Mucosa of gallbladder (tissue), 1 donor: ENCODE measurements around the gene CADPS2. TPM values are rescaled to one million over a fixed set of nuclear protein-coding genes. Genes with fewer than 3 reads are reported as not detected.

Experiments
- DNase-seq: peaks from one replicate; pipeline ENCODE4 v3.0.0-alpha.2; 2020; ENCODE audit warnings: low spot score
- total RNA-seq: library from RNA; stranded (reverse); gene quantifications from one replicate; pipeline ENCODE4 v1.2.1, GENCODE V29; 2021
- donor health status: DM: no; HTN: no; CAD: no.

The CADPS2 gene
- total RNA-seq, 1 donor from 2014 or later: 38.4 TPM

DNA sequence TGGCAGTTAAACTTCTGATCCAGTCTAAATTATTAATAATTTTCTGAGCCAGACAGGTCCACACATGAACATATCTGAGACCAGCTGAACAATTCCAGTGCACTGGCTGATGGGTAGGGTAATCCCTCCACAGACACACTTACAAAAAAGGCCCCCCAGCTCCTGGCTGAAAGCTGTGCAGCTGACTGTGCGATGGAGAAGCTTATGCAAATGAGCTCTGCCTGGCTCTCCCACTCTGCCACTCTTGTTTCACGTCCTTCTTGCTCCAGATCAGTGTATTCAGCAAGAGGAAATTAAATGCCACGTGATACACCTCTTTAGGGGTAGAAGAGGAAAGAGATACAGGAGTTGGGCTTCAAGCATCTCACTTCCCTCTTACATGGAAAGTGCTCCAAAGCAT lies 505.3 kb downstream of the CADPS2 start:
- DNase-seq: no peak

DNA sequence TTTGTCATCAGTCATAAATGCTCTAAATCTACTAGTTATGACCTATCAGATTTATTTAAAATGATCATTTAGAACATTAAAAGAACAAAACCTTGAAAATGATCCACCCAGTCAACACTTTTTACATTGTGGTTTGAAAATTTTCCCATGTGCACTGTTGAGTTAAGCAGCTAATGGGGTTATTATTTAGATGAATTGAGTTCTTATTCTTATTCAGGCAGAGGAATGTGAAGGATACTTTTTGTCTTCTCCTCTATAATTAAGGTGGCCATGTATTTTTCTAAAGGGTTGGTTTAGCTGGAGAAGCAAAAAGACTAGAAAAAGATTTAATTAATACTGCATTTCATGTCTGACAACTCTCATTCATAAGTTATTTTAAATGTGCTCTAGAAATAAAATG lies 506.8 kb downstream of the CADPS2 start:
- no peak for DNase-seq

DNA sequence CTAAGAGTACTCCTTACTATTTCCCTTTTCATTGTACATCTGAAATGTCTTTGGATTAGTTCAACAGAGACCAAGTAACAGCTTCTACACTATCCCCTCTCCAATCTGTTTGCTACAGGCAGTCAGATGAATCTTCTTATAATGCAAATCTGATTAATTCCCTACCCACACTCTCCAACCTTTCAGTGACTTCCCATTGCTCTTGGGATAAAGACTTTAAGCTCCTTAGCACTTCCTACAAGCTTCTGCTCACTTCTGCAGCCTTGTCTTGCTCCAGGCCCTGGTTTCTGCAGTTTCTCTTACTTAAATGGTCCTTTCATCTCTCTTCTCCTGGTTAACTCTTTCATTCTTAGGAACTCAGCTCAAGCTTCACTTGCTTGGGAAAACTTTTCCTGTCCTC lies 516.5 kb downstream of the CADPS2 start:
- DNase-seq: no peak

DNA sequence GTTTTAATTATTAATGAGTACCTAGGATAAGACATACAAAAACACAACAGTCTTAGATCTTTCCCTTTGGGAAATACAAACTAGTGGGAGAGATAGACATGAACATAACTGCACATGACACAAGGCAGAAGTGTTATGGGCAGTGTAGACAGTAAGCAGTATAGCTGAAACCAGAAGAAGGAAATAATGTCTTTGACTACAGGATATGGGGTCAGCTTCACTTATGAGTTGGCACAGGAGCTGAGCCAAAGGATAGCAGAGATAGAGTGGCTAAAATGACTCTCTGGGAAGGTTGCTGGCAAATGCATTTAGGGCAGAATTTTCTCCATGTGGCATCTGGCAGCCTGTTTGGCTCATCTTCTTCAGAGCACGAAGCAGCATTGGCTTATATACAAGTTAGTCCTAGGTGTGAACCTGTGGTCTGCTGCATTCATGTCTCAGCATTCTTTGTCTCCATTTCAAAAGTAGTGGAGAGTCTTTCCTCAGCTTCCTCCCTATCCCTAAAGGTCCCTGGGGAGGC lies 521.4 kb downstream of the CADPS2 start:
- no peak for DNase-seq

DNA sequence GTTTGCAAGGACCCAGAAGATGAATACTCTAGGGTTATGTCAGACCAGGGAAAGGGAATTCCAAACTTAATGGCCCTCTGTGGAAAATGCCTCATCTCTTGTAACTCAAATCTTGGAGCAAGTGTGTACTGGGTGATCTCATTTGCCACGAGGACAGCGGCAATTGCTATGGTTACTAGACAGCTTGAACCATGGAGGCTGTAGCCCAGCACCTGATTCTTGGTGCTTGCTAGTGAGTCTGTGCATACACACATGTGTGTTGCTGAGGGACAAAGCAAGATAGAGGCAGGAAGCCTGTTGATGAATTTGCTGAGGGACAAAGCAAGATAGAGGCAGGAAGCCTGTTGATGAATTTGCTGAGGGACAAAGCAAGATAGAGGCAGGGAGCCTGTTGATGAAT lies 523.1 kb downstream of the CADPS2 start:
- DNase-seq: no peak

DNA sequence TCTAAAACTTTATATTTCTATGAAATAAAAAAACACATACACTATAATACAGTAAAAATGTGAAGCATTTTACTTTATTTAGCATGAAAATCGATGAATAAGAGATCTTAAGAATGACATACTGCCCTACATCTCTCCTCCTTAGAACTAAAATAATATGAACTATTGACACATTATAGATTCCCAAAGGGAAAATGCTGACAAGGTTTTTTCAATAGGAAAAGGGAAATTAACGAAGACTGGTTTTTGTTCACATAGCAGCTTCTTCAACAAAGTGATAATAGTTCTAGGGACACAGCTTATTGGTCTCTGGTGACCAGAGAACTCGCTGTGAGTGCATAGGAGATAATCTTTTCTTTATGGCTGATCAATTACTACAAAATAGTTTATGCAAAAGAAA lies 523.8 kb downstream of the CADPS2 start:
- DNase-seq: no peak

DNA sequence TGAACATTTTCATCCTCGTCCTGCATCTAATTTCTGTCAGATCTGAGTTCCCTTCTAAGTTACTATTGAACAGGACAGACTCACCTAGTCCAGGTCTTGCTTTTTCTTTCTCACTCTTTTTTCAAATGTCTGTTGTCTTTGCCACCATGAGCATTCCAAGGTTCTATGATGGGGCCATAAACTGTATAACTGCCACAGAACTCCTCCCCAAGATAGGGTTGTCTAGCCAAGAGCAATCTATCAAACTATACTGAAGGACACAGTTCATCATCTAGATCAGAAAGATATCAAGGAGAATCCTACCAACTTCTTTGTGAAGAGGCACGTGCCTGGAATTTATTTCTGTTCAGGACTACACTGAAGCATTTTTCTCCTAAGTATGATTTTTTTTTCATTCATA lies 531.6 kb downstream of the CADPS2 start:
- DNase-seq: no peak

DNA sequence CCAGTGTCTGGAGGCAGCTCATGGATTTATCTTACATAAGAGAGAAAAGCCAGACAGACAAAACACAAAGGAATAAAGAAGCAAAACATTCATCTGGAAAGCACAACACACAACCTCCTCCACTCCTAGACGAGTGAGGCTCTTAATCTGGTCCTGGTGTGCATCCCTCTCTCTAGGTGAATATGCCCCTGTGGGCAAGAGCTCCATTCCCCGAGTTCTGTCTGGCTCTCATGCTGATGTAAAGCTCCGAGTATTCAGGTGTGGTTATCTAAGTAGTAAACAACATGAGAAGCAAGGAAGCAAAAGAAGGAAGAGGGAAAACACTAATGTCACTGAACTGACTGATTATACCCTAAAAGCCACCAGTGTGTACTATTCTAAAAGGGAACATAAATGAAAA lies 533.8 kb downstream of the CADPS2 start:
- no peak for DNase-seq

DNA sequence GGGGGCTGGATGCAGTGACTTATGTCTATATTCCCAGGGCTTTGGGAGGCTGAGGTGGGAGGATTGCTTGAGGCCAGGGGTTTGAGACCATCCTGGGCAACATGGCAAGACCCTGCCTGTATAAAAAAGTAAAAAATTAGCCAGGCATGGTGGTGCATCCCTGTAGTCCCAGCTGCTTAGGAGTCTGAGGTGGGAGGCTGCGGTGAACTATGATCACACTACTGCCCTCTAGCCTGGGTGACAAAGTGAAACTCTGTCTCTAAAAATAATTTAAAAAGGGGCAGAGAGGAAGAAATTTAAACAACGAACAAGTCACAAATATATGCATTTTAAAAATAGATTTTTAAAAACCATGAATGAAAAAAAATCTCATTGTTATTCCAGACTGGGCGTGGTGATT lies 535.6 kb downstream of the CADPS2 start:
- no peak for DNase-seq

DNA sequence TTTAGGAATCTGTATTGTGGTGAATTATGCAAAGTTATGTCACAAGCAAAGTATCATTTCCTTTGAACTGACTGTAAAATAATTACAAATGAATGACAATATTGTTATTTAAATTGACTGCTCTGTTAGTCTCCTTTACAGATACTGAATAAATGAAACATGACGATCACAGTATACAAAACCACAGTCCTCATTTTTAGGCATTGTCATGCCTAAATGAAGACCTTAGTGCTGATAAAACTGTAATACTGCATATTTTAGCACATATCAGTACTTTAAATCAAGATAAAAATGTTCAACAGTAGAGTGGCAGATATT lies 542.0 kb downstream of the CADPS2 start:
- DNase-seq: no peak

DNA sequence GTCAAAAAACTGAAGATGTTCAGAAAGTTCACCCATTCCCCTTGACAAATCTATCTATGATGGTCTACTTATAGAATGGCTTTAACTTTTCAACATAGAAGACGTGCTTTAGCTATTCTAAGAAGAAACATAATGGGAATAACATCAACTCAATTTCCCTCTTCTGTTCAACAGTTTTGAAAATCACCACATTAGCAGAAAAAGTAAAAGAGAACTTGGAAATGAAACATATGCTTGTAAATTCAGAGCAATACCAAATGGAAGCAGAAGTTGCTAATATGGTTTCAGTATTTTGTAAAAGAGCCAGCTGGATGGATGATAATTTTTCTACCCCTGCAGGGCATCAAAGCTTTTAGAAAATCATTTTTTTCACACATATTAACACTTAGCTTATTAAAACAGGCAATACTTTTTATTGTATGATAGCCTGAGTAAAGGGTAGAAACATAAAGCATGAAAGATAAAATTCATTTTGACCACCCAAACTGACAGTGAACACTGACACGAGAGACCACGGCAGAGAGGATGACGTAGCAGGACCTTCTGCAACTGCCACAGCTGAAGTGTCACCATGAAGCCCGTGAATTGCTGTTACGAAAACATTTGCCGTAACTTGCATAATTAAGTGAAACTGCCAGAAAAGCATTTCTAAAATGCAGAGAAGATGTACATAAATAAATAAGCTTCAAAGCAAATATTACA lies 542.5 kb downstream of the CADPS2 start:
- no peak for DNase-seq

DNA sequence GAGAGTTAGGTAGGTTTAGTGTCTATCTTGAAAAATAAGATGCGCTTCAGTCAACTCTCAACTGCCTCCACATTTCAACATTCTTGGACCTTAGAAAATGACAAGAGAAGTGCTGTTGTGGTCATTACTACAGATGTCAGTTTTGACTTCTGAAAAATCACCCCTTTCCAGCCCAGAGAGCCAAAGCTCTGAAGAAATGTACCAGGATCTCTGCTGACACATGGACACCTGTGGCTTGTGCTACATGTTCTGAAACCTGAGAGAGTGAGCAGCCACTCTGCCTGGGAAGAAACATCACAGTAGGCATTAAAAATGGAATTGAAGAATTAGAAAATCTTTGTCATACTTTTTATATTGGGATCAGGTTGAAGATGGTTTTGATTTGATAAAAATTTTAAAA lies 545.8 kb downstream of the CADPS2 start:
- DNase-seq: no peak

DNA sequence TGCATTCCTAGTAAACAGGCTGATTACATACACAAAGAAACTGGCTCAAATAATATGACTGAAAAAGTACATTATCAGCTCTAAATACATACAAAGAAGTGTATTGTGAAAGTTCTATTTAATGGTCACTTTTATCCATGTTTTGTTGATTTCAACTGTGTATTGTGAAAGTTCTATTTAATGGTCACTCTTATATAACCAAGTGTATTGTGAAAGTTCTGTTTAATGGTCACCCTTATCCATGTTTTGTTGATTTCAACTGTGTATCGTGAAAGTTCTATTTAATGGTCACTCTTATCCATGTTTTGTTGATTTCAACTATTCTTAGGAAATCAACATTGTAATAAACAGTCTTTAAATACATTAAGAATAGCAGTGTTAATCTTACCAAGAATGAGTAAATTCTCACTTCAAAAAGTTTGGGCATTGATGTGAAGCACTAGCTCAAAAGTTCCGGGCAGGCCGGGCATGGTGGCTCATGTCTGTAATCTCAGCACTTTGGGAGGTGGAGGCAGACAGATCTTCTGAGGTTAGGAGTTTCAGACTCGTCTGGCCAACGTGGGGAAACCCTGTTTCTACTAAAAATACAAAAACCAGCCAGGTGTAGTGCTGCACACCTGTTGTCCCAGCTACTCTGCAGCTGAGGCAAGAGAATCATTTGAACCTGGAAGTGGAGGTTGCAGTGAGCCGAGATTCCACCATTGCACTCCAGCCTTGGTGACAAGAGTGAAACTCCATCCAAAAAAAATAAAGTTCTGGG lies 546.9 kb downstream of the CADPS2 start:
- no peak for DNase-seq

DNA sequence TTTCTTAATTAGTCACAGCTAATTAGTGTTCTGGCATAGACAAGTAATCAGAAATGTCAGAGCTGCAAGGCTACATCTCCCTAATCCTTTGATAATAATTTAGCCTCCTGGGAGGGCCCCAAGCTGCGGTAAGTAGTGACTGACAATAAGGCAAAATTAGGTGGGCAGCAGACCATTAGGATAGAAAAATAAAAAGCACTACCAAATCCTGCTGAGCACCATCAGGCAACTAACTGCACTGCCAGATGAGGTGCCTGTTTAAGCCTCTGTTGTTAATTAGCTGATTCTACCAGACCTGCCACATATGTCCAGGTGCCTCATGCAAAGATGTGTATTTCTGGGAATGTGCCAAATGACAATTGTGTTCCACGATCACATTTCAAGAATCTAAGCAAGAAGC lies 549.2 kb downstream of the CADPS2 start:
- DNase-seq: no peak

DNA sequence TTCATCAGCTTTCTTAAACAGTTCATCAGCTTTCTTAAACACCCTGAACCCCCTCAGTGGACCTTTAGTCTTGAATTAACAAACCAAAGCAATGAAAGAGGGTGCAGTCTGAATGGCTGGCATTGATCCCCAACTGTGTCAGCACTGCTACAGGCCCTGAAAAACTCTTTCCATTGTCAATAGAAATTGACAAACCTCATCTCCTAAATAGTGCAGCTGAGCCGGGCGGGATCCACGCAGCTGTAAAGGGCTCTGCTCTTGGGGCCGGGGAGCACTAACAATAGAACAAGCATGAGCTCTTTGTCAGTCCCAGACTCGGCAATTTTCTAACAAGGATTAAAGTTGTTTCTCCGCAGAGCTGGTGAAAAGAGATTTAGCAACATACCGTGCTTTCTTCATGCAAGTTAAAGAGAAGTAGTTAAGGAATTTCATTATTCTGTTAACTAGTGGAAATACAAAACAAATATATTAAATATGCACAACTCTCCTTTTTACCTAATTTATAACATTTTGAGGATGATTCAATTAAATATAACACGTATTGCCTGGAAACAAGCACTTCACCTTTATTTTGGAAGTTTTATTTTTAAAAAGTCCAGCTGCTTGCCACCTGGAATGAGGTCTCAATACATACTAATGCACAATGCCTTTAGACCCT lies 557.0 kb downstream of the CADPS2 start:
- no peak for DNase-seq

DNA sequence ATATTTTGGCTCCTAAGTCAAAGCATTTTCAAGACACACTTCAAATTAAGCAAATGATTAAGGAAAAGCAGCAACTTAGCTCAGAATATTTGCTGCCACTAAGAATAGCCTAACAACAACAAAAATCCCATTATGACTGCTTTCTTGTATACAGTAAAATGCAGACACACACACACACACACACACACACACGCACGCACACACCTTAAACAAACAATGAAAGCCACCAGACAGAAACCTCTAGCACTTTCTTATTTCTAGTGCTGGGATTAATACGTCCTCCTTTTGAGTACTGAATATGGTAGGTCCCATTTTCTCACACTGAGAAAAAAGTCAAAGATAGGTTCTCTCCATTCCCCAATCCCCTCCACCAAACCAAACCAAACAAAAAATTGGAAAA lies 558.3 kb downstream of the CADPS2 start:
- DNase-seq: no peak

DNA sequence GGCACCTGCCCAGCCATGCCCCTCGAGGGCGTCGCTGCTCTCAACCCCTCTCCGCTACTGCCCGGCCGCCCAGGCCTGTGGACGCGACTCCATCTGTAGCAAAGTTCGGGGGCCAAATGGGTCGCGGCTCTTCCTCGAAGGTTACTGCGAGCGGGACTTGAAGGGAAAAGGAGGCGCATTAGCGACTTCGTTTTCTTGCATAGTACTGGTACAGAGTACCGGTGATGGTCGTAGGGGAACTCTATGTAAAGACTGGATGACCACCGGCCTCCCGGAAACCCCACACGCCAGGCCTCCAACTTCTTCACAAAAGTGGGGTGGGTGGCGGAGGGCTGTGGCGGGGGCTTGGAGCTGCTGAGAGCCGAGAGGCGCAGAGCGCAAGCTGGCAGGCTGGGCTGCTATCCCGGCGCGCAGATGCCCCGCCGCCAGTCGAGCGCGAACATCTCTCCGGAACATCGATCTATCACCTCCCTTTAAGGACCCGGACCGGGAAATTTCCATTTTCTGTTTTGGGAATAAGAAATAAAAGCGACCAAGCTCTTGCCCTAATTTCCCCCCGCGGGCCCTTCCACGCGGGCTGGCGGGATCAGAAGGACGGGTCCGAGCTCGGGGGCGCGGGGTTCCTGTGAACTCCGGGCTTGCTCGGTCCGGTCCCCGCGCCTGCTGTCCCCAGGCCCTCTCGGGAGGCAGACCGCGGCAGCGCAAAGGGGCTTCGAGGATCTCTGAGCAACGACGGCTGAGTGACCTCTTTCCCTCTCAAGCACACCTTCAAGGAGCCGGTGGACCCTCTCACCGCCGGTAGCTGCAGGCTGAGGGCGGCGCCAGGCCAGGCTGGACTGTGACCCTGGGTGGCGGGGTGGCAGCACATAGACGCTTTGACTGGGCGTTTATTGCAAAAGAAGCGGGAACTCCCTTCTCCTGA lies 569.5 kb downstream of the CADPS2 start:
- DNase-seq: no peak

DNA sequence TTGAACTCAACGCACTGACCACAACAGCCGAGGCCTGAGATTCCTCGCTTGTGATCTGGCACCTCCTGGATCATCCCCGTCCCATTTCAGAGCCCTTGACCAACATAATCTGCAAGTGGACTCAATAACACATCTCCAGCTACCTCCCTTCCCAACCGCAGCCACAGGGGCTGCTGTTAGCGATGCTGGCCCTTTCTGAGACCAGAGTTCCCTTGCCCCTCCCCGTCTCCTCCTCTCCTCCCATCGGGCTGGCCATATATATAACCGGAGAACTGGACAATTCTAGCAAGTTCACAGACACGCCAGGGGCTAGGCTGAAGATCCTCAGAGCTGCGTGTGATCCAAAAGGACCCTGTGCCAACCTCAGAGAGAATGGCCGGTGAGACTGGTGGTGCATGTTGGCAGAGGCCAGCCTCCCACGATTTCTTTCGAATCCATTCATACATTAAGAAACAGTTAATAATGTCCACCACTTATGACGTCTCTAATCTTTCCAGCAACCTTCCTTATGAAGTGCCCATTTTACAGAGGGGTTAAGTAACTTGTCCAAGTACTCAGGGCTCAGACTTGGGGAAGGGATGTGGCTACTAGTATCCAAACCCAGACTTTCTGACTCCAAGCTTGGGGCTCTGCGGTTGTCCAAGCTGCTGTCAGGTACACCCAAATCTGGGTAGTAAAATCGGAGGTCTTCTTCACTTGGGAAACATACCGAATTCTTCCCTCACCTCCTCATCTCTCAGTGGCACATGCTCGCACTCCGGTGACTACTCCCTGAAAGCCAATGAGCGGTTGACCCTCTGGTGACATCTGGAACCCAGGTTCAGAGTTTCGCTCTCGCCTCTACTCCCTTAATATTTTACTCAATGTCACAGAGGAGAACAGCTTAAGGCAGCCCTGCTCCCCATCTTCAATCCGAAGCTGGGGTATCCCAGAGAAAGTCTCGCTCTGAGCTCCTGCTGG lies 570.5 kb downstream of the CADPS2 start:
- DNase-seq: no peak

DNA sequence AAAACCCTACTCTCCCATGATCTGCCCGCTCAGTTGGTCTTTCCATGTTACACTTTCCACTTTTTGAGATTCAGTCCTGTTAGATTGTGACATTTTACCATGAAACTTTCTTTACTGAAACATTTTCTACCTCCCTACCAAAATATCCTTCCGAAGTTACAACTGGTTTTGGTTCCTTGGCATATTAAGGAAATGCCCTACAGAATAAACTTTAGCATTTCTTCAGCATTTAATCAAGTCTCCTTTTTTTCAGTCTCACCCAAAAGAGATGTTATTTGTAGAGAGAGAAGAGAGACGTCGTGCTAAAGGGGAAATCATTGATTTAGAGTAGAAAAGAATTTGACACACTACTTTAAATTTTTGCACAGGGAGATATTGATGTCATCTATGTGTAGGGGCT lies 572.0 kb downstream of the CADPS2 start:
- DNase-seq: no peak

DNA sequence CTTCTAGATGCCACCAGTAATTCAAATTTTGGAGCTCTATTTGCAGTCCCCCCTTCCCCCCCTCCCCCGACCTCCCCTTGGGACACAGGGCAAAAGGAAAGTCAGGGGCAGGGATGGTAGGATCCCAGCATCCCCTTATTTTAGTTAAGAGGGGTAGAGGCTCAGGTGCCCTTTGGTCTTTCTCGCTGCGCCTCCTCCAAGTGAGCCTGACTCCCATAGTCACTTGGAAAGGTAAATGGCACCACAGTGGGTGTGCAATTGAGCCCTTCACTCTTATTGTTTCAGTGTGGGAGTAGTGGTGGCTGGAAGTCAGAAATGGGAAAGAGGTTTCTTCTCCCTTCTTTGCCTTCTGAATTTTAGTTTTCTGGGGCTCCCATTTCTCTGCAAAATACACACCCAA lies 573.5 kb downstream of the CADPS2 start:
- DNase-seq: no peak
